Endothelial cell of umbilical vein (primary cell): ENCODE measurements around the gene SLC25A13. TPM values are rescaled to one million over a fixed set of nuclear protein-coding genes. Genes with fewer than 3 reads are reported as not detected.

Experiments
- BruUV-seq: library from RNA; stranded (reverse); fragments of 400-500 nt; replicated peaks from 2 replicates; lab custom pipeline; 2021; lab: Mats Ljungman, UMichigan
- CTCF ChIA-PET: fragments of 300-600, 350-600 bp; sonication (Branson Sonifier 250); formaldehyde crosslinking; loops from one replicate; lab custom pipeline; 2021; ENCODE audit warnings: antibody characterized with exemption, inconsistent platforms; lab: Charles Lee
- POLR2A ChIA-PET: fragments of 300-600, 350-600 bp; sonication (Branson Sonifier 250); formaldehyde crosslinking; loops from one replicate; lab custom pipeline; 2021; ENCODE audit warnings: antibody characterized with exemption, inconsistent platforms; lab: Charles Lee
- DNase-seq: peaks from one replicate; pipeline ENCODE4 v3.0.0-alpha.2; 2011; ENCODE audit warnings: low read depth, low spot score
- FAIRE-seq: peaks from 2 replicates; lab custom pipeline; 2011; peaks lifted over from hg19 to GRCh38; lab: Jason Lieb, UNC
- H2AFZ ChIP-seq: 2 replicates; pipeline ENCODE4 v1.6.0; 2012; ENCODE audit warnings: low read depth, low read length, control low read depth, inconsistent platforms
- H3K27ac ChIP-seq: 2 replicates; pipeline ENCODE4 v1.5.1; 2011; ENCODE audit warnings: low read depth, mild to moderate bottlenecking, control low read depth, low read length, moderate library complexity; ENCODE audit not compliant: insufficient read depth
- H3K27me3 ChIP-seq, 2 experiments: 2 replicates each; pipeline versions ENCODE4 v1.6.0 to v1.6.1; 2011; ENCODE audit warnings: low read length in 2 of 2, mixed read lengths in 1 of 2; ENCODE audit not compliant: control insufficient read depth in 2 of 2, insufficient read depth in 2 of 2
- H3K36me3 ChIP-seq, 2 experiments: 2 replicates in 1 of 2; 3 replicates in 1 of 2; pipeline ENCODE4 v1.5.1; 2011; ENCODE audit warnings: low read length in 2 of 2, mild to moderate bottlenecking in 1 of 2, moderate library complexity in 1 of 2; ENCODE audit not compliant: control insufficient read depth in 2 of 2, insufficient read depth in 2 of 2; ENCODE audit errors: extremely low read depth in 1 of 2
- H3K4me1 ChIP-seq: 3 replicates; pipeline ENCODE4 v1.5.1; 2011; ENCODE audit warnings: mild to moderate bottlenecking, low read length; ENCODE audit not compliant: control insufficient read depth, insufficient read depth; ENCODE audit errors: extremely low read depth
- H3K4me2 ChIP-seq: 2 replicates; pipeline ENCODE4 v1.6.1; 2011; ENCODE audit warnings: low read length, control low read depth, mixed read lengths; ENCODE audit not compliant: insufficient read depth
- H3K4me3 ChIP-seq, 3 experiments: fragments of 200-600 bp in 1 of 3; sonication (generic), shearing (Covaris generic) in 1 of 3; replicated peaks in 1 of 3; 2 replicates each; pipeline ENCODE4 v1.5.1; 2011 to 2016; ENCODE audit warnings: control low read depth in 3 of 3, low read length in 3 of 3, mild to moderate bottlenecking in 2 of 3, inconsistent platforms in 1 of 3, low read depth in 1 of 3, moderate library complexity in 1 of 3; ENCODE audit not compliant: insufficient read depth in 1 of 3
- H3K79me2 ChIP-seq: 2 replicates; pipeline ENCODE4 v1.6.0; 2012; ENCODE audit warnings: low read length, inconsistent platforms; ENCODE audit not compliant: control insufficient read depth, insufficient read depth
- H3K9ac ChIP-seq: replicated peaks from 2 replicates; pipeline ENCODE3; 2011; ENCODE audit warnings: low read length, control low read depth; ENCODE audit not compliant: insufficient read depth; ENCODE audit errors: extremely low read depth
- H3K9me1 ChIP-seq: replicated peaks from 3 replicates; pipeline ENCODE4 v1.6.0; 2011; ENCODE audit warnings: mild to moderate bottlenecking, low read length; ENCODE audit not compliant: control insufficient read depth, insufficient read depth; ENCODE audit errors: extremely low read depth
- H3K9me3 ChIP-seq: replicated peaks from 2 replicates; pipeline ENCODE4 v1.5.1; 2012; ENCODE audit warnings: low read length, inconsistent platforms; ENCODE audit not compliant: control insufficient read depth, insufficient read depth
- H4K20me1 ChIP-seq: replicated peaks from 2 replicates; pipeline ENCODE3; 2011; ENCODE audit warnings: mild to moderate bottlenecking, low read length; ENCODE audit not compliant: control insufficient read depth, insufficient read depth; ENCODE audit errors: extremely low read depth
- CTCF ChIP-seq, 2 donors: IDR thresholded peaks; 1 replicate in 1 of 2; 2 replicates in 1 of 2; pipeline ENCODE4 v1.5.1; 2011; ENCODE audit warnings: low read length in 2 of 2, mild to moderate bottlenecking in 2 of 2, moderate library complexity in 2 of 2, control low read depth in 1 of 2, inconsistent platforms in 1 of 2, low read depth in 1 of 2; ENCODE audit not compliant: insufficient read depth in 1 of 2; ENCODE audit errors: extremely low read depth in 1 of 2
- EZH2 ChIP-seq: IDR thresholded peaks from 2 replicates; pipeline ENCODE4 v1.6.1; 2012; ENCODE audit warnings: borderline replicate concordance, low read depth, mild to moderate bottlenecking, moderate library complexity, low read length, inconsistent platforms; ENCODE audit not compliant: severe bottlenecking
- MYC ChIP-seq: IDR thresholded peaks from one replicate; pipeline ENCODE4 v1.6.1; 2011; ENCODE audit warnings: mild to moderate bottlenecking, low read depth, low read length
- POLR2A ChIP-seq: IDR thresholded peaks from 2 replicates; pipeline ENCODE4 v1.6.1; 2012; ENCODE audit warnings: low read depth, mild to moderate bottlenecking, control low read depth, low read length
- POLR2AphosphoS5 ChIP-seq: IDR thresholded peaks from 2 replicates; pipeline ENCODE4 v1.6.1; 2012; ENCODE audit warnings: low read depth, mild to moderate bottlenecking, control low read depth, low read length, moderate library complexity; ENCODE audit not compliant: insufficient read depth
- dilution Hi-C: fragments of 300-500 bp; cut with MboI; formaldehyde crosslinking; loops from one replicate; pipeline ENCODE4 v1.15.0; 2019; ENCODE audit warnings: low sequenced_read_pairs; ENCODE audit not compliant: extremely low pct_ligation_motif_present
- intact Hi-C: fragments of 100-400 bp; cut with micrococcal nuclease; formaldehyde crosslinking; loops from one replicate; pipeline ENCODE4 v1.10.0; 2022
- polyA plus RNA-seq, 4 experiments: library from polyadenylated mRNA; depleted of rRNA in 3 of 4; stranded (reverse) in 3 of 4; unstranded in 1 of 4; fragments of >200 nt; gene quantifications; 2 replicates each; pipeline versions ENCODE4 v1.2.1 to v1.2.3, GENCODE V29; 2011 to 2012; ENCODE audit warnings: missing spikeins in 1 of 4
- total RNA-seq: library from RNA; stranded (reverse); gene quantifications from 2 replicates; pipeline ENCODE4 v1.2.3, GENCODE V29; 2021

The SLC25A13 gene
- total and polyA plus RNA-seq, 2 donors (not counting 3 experiments of a cell fraction or from before 2014, with no cell fraction given), result 13.2 to 34.4 TPM

GRCh38 chr7:96237040-96237439 is 84.9 kb downstream of the SLC25A13 start:
- no peak overlapping the region for H2AFZ ChIP-seq
- no peak for TF ChIP-seq POLR2A
- no peak for TF ChIP-seq CTCF (IDR thresholded peaks at IDR 0.05; ENCODE audit: extremely low read depth in 1 of 2, insufficient read depth in 1 of 2, low read depth in 1 of 2, low read length in 2 of 2)
- no peak for TF ChIP-seq EZH2
- TF ChIP-seq MYC, result no peak
- no peak for TF ChIP-seq POLR2AphosphoS5
- DNase-seq, result no peak
- H3K79me2 ChIP-seq, result no peaks in the 10 kb centered on the region
- no peak for FAIRE-seq
- H3K9ac ChIP-seq, result no peak overlapping the region
- ChIA-PET POLR2A (no interaction called here), CTCF (interaction anchor here (0.9 to 1.7 kb wide), 4 partner anchors 12 to 791 kb away, joined by 3 to 7 read pairs (median 4); no protein-coding TSS in a partner anchor)
- no peak overlapping the region for H3K4me3 ChIP-seq
- no peaks in the 10 kb centered on the region for H3K9me1 ChIP-seq
- no peak overlapping the region for H3K27ac ChIP-seq
- no peaks in the 10 kb centered on the region for H3K27me3 ChIP-seq
- no peaks in the 10 kb centered on the region for H3K9me3 ChIP-seq
- BruUV-seq, result no TSS peak
- dilution Hi-C loops, result no loop called here
- no peaks in the 10 kb centered on the region for H4K20me1 ChIP-seq
- H3K4me1 ChIP-seq, result peaks cover 18% of the 10 kb centered on the region
- no peaks in the 10 kb centered on the region for H3K36me3 ChIP-seq
- H3K4me2 ChIP-seq, result no peak overlapping the region
- intact Hi-C loops, result loop anchor here (2.0 to 10.0 kb wide), 3 partner anchors 148 to 478 kb away; no protein-coding TSS in a partner anchor
